ENCODE results near the gene F10. TPM values are rescaled to one million over a fixed set of nuclear protein-coding genes. Genes with fewer than 3 reads are reported as not detected.

F10 gene
- total RNA-seq, 1 donor from 2014 or later: 12.3 TPM

GRCh38 chr13:113115363-113116205, 7.0 kb upstream of the F10 start:
- Mint-ChIP-seq H3K36me3 (no peaks in the 10 kb centered on the region), H3K27ac (no peak overlapping the region), H3K27me3 (ENCODE audit: low read depth) (peaks cover 51% of the 10 kb centered on the region), H3K9me3 (no peaks in the 10 kb centered on the region), H3K4me3 (no peak overlapping the region), H3K4me1 (no peaks in the 10 kb centered on the region)
- no peak for DNase-seq (ENCODE audit: low spot score in 2 of 2, unreplicated experiment in 2 of 2)
- TF ChIP-seq CTCF (IDR thresholded peaks at IDR 0.05; ENCODE audit: unreplicated experiment): no peak

GRCh38 chr13:113116206-113116800, 6.3 kb upstream of the F10 start:
- Mint-ChIP-seq H3K36me3 (no peaks in the 10 kb centered on the region), H3K9me3 (no peaks in the 10 kb centered on the region), H3K4me3 (no peak overlapping the region), H3K27ac (no peak overlapping the region), H3K27me3 (ENCODE audit: low read depth) (peaks cover 48% of the 10 kb centered on the region), H3K4me1 (no peaks in the 10 kb centered on the region)
- TF ChIP-seq CTCF (IDR thresholded peaks at IDR 0.05; ENCODE audit: unreplicated experiment): no peak
- DNase-seq (ENCODE audit: low spot score in 2 of 2, unreplicated experiment in 2 of 2): no peak

GRCh38 chr13:113116871-113117271, 5.7 kb upstream of the F10 start:
- no peak for TF ChIP-seq CTCF (IDR thresholded peaks at IDR 0.05; ENCODE audit: unreplicated experiment)
- H3K4me3 Mint-ChIP-seq: no peak overlapping the region
- H3K4me1 Mint-ChIP-seq: no peaks in the 10 kb centered on the region
- no peak overlapping the region for H3K27ac Mint-ChIP-seq
- H3K27me3 Mint-ChIP-seq (ENCODE audit: low read depth): peaks cover 48% of the 10 kb centered on the region
- no peaks in the 10 kb centered on the region for H3K36me3 Mint-ChIP-seq
- no peak for DNase-seq (ENCODE audit: low spot score in 2 of 2, unreplicated experiment in 2 of 2)
- no peaks in the 10 kb centered on the region for H3K9me3 Mint-ChIP-seq

GRCh38 chr13:113117335-113117872, 5.2 kb upstream of the F10 start:
- TF ChIP-seq CTCF (IDR thresholded peaks at IDR 0.05; ENCODE audit: unreplicated experiment): no peak
- no peak overlapping the region for H3K27ac Mint-ChIP-seq
- peaks cover 48% of the 10 kb centered on the region for H3K27me3 Mint-ChIP-seq (ENCODE audit: low read depth)
- no peak overlapping the region for H3K4me3 Mint-ChIP-seq
- peaks cover 3% of the 10 kb centered on the region for H3K4me1 Mint-ChIP-seq
- DNase-seq (ENCODE audit: low spot score in 2 of 2, unreplicated experiment in 2 of 2): no peak
- H3K36me3 Mint-ChIP-seq: no peaks in the 10 kb centered on the region
- no peaks in the 10 kb centered on the region for H3K9me3 Mint-ChIP-seq

GRCh38 chr13:113117911-113118260, 4.7 kb upstream of the F10 start:
- Mint-ChIP-seq H3K27me3 (ENCODE audit: low read depth) (peaks cover 48% of the 10 kb centered on the region), H3K27ac (no peak overlapping the region), H3K4me1 (peaks cover 7% of the 10 kb centered on the region), H3K9me3 (no peaks in the 10 kb centered on the region), H3K4me3 (no peak overlapping the region), H3K36me3 (no peaks in the 10 kb centered on the region)
- no peak for TF ChIP-seq CTCF (IDR thresholded peaks at IDR 0.05; ENCODE audit: unreplicated experiment)
- no peak for DNase-seq (ENCODE audit: low spot score in 2 of 2, unreplicated experiment in 2 of 2)

All from mesothelial cell of epicardium (in vitro differentiated cells).